ENCODE data around the gene ATP10A.

DNA sequence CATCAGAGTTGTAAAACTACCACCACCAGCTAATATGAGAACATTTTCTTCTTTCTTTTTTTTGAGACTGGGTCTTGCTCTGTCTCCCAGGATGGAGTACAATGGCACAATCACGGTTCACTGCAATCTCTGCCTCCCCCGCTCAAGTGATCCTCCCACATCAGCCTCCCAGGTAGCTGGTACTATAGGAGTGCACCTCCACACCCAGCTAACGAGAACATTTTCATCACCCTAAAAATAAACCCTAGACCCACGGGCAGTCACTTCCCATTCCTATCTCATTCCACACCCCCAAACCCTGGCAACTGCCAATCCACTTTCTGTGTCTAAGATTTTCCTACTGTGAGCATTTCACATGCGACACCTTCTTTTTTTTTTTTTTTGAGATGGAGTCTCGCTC, 130.9 kb downstream of the ATP10A start:
- TF ChIP-seq, protein P1, sequence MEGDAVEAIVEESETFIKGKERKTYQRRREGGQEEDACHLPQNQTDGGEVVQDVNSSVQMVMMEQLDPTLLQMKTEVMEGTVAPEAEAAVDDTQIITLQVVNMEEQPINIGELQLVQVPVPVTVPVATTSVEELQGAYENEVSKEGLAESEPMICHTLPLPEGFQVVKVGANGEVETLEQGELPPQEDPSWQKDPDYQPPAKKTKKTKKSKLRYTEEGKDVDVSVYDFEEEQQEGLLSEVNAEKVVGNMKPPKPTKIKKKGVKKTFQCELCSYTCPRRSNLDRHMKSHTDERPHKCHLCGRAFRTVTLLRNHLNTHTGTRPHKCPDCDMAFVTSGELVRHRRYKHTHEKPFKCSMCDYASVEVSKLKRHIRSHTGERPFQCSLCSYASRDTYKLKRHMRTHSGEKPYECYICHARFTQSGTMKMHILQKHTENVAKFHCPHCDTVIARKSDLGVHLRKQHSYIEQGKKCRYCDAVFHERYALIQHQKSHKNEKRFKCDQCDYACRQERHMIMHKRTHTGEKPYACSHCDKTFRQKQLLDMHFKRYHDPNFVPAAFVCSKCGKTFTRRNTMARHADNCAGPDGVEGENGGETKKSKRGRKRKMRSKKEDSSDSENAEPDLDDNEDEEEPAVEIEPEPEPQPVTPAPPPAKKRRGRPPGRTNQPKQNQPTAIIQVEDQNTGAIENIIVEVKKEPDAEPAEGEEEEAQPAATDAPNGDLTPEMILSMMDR (IDR thresholded peaks at IDR 0.05; ENCODE audit: poor library complexity) = no peak
- TF ChIP-seq EZH2 (IDR thresholded peaks at IDR 0.05; ENCODE audit: borderline replicate concordance) (no peak), EZH2phosphoT487 (IDR thresholded peaks at IDR 0.05; ENCODE audit: low read depth, severe bottlenecking, unreplicated experiment) (no peak)
